Caco-2 (cell line): ENCODE data around the gene LCN12. TPM values are rescaled to one million over a fixed set of nuclear protein-coding genes. Genes with fewer than 3 reads are reported as not detected.
A peak's percentile ranks its signal among the peaks of the same experiment; 100 is the strongest.

Experiments used
- Bru-seq: library from RNA; stranded (reverse); fragments of 400-500 nt; gene quantifications from one replicate; lab custom pipeline; 2021; lab: Mats Ljungman, UMichigan
- BruChase-seq, 2 experiments: library from RNA; stranded (reverse); fragments of 400-500 nt; gene quantifications; one replicate each; lab custom pipeline; 2021; lab: Mats Ljungman, UMichigan
- BruUV-seq: library from RNA; stranded (reverse); fragments of 400-500 nt; replicated peaks from 2 replicates; lab custom pipeline; 2021; lab: Mats Ljungman, UMichigan
- CTCF ChIA-PET: fragments of 300-600 bp; sonication (Branson Sonifier 250); formaldehyde crosslinking; loops from one replicate; lab custom pipeline; 2022; ENCODE audit warnings: antibody characterized with exemption; lab: Charles Lee
- POLR2A ChIA-PET: fragments of 300-600 bp; sonication (Branson Sonifier 250); formaldehyde crosslinking; loops from one replicate; lab custom pipeline; 2022; ENCODE audit warnings: antibody characterized with exemption; lab: Charles Lee
- DNase-seq, 2 experiments: peaks; one replicate each; pipeline versions ENCODE4 v3.0.0 to v3.0.0-alpha.2; 2020 to 2022
- H3K27me3 ChIP-seq: replicated peaks from 2 replicates; pipeline ENCODE4 v1.6.0; 2011; ENCODE audit warnings: low read length; ENCODE audit not compliant: control insufficient read depth, insufficient read depth
- H3K36me3 ChIP-seq: 2 replicates; pipeline ENCODE4 v1.5.1; 2011; ENCODE audit warnings: low read length; ENCODE audit not compliant: control insufficient read depth, insufficient read depth
- H3K4me1 ChIP-seq: fragments of 250-450 bp; sonication (Bioruptor Pico); 2 replicates; pipeline ENCODE4 v1.5.1; 2020; ENCODE audit warnings: mild to moderate bottlenecking
- H3K4me3 ChIP-seq: 2 replicates; pipeline ENCODE4 v1.5.1; 2011; ENCODE audit warnings: low read depth, mild to moderate bottlenecking, control low read depth, low read length
- H3K9me3 ChIP-seq: fragments of 250-450 bp; sonication (Bioruptor Pico); 2 replicates; pipeline ENCODE4 v1.5.1; 2020; ENCODE audit warnings: mild to moderate bottlenecking, moderate library complexity
- H3K27ac Mint-ChIP-seq: one replicate; pipeline ENCODE4 v1.8.0; 2022; ENCODE audit warnings: mixed read lengths; ENCODE audit not compliant: unreplicated experiment
- H3K27me3 Mint-ChIP-seq: one replicate; pipeline ENCODE4 v1.8.0; 2022; ENCODE audit warnings: mixed read lengths; ENCODE audit not compliant: insufficient read depth, unreplicated experiment
- H3K36me3 Mint-ChIP-seq: one replicate; pipeline ENCODE4 v1.8.0; 2022; ENCODE audit warnings: mild to moderate bottlenecking, mixed read lengths; ENCODE audit not compliant: insufficient read depth, unreplicated experiment
- H3K4me1 Mint-ChIP-seq: one replicate; pipeline ENCODE4 v1.8.0; 2022; ENCODE audit warnings: low read depth, mixed read lengths; ENCODE audit not compliant: unreplicated experiment
- H3K4me3 Mint-ChIP-seq: one replicate; pipeline ENCODE4 v1.8.0; 2022; ENCODE audit warnings: mild to moderate bottlenecking, moderate library complexity, mixed read lengths; ENCODE audit not compliant: unreplicated experiment
- H3K9me3 Mint-ChIP-seq: one replicate; pipeline ENCODE4 v1.8.0; 2022; ENCODE audit warnings: mixed read lengths; ENCODE audit not compliant: unreplicated experiment
- intact Hi-C: fragments of 100-400 bp; cut with micrococcal nuclease; formaldehyde crosslinking; loops from one replicate; pipeline ENCODE4 v1.10.0; 2022; ENCODE audit not compliant: unreplicated experiment
- long read RNA-seq: library from polyadenylated mRNA; stranded (forward); transcript quantifications from one replicate; pipeline ENCODE4 v2.0.0, GENCODE V29; 2022
- total RNA-seq: library from RNA; stranded (reverse); gene quantifications from 2 replicates; pipeline ENCODE4 v1.2.3, GENCODE V29; 2022
- TF ChIP-seq, protein P1 (sequence below), 2 experiments: fragments of 200-600 bp in 1 of 2; IDR thresholded peaks; 1 replicate in 1 of 2; 2 replicates in 1 of 2; pipeline versions ENCODE4 v1.5.1 to v1.8.0; 2011 to 2022; ENCODE audit warnings: antibody characterized with exemption in 1 of 2, control low read depth in 1 of 2, inconsistent platforms in 1 of 2, low read depth in 1 of 2, low read length in 1 of 2, mild to moderate bottlenecking in 1 of 2, moderate library complexity in 1 of 2; ENCODE audit not compliant: insufficient read depth in 1 of 2, severe bottlenecking in 1 of 2, unreplicated experiment in 1 of 2

The LCN12 gene, protein sequence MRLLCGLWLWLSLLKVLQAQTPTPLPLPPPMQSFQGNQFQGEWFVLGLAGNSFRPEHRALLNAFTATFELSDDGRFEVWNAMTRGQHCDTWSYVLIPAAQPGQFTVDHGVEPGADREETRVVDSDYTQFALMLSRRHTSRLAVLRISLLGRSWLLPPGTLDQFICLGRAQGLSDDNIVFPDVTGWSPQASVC
- total RNA-seq (20.0 and 23.2 TPM in 2 replicates), Bru-seq, nascent RNA (percentile 53 among the genes with signal in this experiment), BruChase-seq, experiment 1, labeled RNA remaining after a 2-hour chase (percentile 42 among the genes with signal in this experiment), BruChase-seq, experiment 2, labeled RNA remaining after a 6-hour chase (percentile 57 among the genes with signal in this experiment)
- long read RNA-seq, partial matches to known transcripts = 0 of 2 reads
- long read RNA-seq, other reads (novel, unspliced or antisense) = 2 of 2 reads

DNA sequence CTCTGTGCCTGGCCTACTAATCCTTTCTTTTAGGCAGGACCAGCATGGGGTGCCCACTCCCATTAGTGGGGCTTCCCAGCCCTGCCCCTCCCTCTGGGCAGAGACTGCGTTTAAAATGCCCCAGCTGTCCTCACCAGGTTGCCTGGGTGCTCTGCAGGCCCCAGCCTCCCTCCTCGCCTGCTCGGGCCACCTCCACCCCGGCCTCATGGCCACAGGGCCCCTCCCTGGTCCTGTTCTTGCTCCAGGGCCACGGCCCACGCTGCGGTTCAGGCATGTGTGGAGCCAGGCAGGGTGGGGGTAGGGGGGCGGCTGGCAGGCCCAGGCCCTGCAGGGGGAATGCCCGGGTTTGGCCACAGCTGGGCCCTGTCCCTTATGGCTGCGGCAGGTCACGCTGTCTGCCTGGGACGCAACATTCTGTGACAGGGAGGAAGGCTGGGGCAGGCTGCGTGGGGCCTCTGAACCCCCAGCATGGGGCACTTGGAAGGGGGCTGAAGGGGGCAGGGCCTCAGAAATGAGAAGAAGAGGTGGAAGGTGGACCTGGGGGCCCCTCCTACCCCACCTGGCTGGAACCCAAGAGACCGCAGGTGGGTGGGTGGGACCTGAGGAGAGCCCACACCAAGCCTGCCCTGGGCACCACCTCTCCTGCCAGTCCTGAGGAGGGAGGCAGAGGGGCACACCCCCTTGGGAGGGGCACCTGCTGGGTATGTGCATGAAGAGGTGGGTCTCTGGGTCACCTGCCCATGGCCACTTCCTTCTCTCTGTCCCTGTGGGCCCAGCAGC is at the start of gene LCN12:
LCN12 (plus strand) TSS at position 733 of the 780 bp plus-strand sequence. CDS start 55 bp downstream, outside the sequence.
- DNase-seq = no peak
- Histone ChIP-seq H3K4me1 (peaks cover 27% of the 10 kb centered on the region), H3K9me3 (no peaks in the 10 kb centered on the region), H3K36me3 (no peaks in the 10 kb centered on the region; the same call in 1 of the 2 replicates), H3K4me3 (no peak within 1 kb of the TSS), H3K27me3 (no peaks in the 10 kb centered on the region)
- H3K36me3 Mint-ChIP-seq = peaks cover 12% of the 10 kb centered on the region
- BruUV-seq = no TSS peak
- POLR2A ChIA-PET = no interaction called here
- H3K9me3 Mint-ChIP-seq = peaks cover 7% of the 10 kb centered on the region
- H3K27ac Mint-ChIP-seq = no peak within 1 kb of the TSS
- H3K27me3 Mint-ChIP-seq = no peaks in the 10 kb centered on the region
- TF ChIP-seq, protein P1, sequence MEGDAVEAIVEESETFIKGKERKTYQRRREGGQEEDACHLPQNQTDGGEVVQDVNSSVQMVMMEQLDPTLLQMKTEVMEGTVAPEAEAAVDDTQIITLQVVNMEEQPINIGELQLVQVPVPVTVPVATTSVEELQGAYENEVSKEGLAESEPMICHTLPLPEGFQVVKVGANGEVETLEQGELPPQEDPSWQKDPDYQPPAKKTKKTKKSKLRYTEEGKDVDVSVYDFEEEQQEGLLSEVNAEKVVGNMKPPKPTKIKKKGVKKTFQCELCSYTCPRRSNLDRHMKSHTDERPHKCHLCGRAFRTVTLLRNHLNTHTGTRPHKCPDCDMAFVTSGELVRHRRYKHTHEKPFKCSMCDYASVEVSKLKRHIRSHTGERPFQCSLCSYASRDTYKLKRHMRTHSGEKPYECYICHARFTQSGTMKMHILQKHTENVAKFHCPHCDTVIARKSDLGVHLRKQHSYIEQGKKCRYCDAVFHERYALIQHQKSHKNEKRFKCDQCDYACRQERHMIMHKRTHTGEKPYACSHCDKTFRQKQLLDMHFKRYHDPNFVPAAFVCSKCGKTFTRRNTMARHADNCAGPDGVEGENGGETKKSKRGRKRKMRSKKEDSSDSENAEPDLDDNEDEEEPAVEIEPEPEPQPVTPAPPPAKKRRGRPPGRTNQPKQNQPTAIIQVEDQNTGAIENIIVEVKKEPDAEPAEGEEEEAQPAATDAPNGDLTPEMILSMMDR (IDR thresholded peaks at IDR 0.05; ENCODE audit: insufficient read depth in 1 of 2, low read depth in 1 of 2, low read length in 1 of 2, severe bottlenecking in 1 of 2, unreplicated experiment in 1 of 2) = no peak
- no peak within 1 kb of the TSS for H3K4me3 Mint-ChIP-seq
- no peaks in the 10 kb centered on the region for H3K4me1 Mint-ChIP-seq
- CTCF ChIA-PET = interaction anchor here (0.6 to 1.2 kb wide), 2 partner anchors 22 to 77 kb away, joined by 3 to 5 read pairs; no protein-coding TSS in a partner anchor
- intact Hi-C loops = no loop called here

DNA sequence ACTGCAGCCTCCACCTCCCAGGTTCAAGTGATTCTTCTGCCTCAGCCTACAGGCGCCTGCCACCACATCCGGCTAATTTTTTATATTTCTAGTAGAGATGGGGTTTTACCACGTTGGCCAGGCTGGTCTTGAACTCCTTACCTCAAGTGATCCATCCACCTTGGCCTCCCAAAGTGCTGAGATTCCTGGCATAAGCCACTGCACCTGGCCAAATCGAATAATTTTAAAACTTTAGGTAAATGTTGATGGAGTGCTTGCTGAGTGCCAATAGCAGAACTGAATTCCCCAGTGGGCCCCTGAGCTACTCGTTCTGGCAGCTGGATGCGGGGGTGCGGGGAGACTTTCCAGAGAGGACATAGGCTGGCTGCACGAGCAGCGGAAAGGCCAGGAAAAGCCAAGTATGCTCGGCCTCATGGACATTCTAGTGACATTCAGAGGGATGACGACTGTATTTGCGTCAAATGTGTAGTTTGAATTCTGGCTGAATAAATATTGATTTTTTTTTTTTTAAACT is 49.0 kb upstream of the LCN12 start:
- Histone ChIP-seq H3K27me3 (no peaks in the 10 kb centered on the region), H3K4me1 (peaks cover 19% of the 10 kb centered on the region), H3K36me3 (0 out of 2 replicates have a peak, but pooled peaks cover 1% of the 10 kb centered on the region), H3K4me3 (no peak overlapping the region), H3K9me3 (no peaks in the 10 kb centered on the region)
- ChIA-PET CTCF (no interaction called here), POLR2A (no interaction called here)
- Mint-ChIP-seq H3K4me1 (peaks cover 18% of the 10 kb centered on the region), H3K27ac (no peak overlapping the region), H3K36me3 (peaks cover 78% of the 10 kb centered on the region), H3K9me3 (no peaks in the 10 kb centered on the region), H3K27me3 (no peaks in the 10 kb centered on the region), H3K4me3 (no peak overlapping the region)
- BruUV-seq = no TSS peak
- TF ChIP-seq, protein P1 (IDR thresholded peaks at IDR 0.05; ENCODE audit: insufficient read depth in 1 of 2, low read depth in 1 of 2, low read length in 1 of 2, severe bottlenecking in 1 of 2, unreplicated experiment in 1 of 2) = no peak
- DNase-seq = no peak
- intact Hi-C loops = no loop called here

DNA sequence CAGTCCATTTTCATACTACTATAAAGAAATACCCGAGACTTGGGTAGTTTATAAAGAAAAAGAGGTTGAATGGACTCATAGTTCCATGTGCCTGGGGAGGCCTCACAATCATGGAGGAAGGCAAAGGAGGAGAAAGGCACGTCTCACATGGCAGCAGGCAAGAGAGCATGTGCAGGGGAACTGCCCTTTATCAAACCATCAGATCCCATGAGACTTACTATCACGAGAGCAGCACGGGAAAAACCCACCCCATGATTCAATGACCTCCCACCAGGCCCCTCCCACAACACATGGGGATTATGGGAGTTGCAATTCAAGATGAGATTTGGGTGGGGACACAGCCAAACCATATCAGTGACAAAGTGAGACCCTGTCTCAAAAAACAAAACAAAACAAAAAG is 45.8 kb upstream of the LCN12 start:
- H3K27me3 Mint-ChIP-seq = no peaks in the 10 kb centered on the region
- CTCF ChIA-PET = no interaction called here
- H3K9me3 Mint-ChIP-seq = no peaks in the 10 kb centered on the region
- Histone ChIP-seq H3K36me3 (peaks cover 1% of the 10 kb centered on the region; the same call in 1 of the 2 replicates), H3K9me3 (no peaks in the 10 kb centered on the region), H3K27me3 (no peaks in the 10 kb centered on the region), H3K4me3 (no peak overlapping the region), H3K4me1 (peaks cover 11% of the 10 kb centered on the region)
- peak overlapping the region; percentile 34 for H3K27ac Mint-ChIP-seq
- H3K36me3 Mint-ChIP-seq = peaks cover 85% of the 10 kb centered on the region
- DNase-seq = no peak
- TF ChIP-seq, protein P1 (IDR thresholded peaks at IDR 0.05; ENCODE audit: insufficient read depth in 1 of 2, low read depth in 1 of 2, low read length in 1 of 2, severe bottlenecking in 1 of 2, unreplicated experiment in 1 of 2) = no peak
- POLR2A ChIA-PET = no interaction called here
- no peak overlapping the region for H3K4me3 Mint-ChIP-seq
- intact Hi-C loops = no loop called here
- peaks cover 8% of the 10 kb centered on the region for H3K4me1 Mint-ChIP-seq
- BruUV-seq = no TSS peak
